Central memory CD4-positive, alpha-beta T cell (primary cell): ENCODE measurements around the gene STK38L.

Source experiments
- DNase-seq: peaks from one replicate; pipeline ENCODE4 v3.0.0; 2022

The STK38L gene

GRCh38 chr12:27280412-27280811, 36.3 kb downstream of the STK38L start:
- DNase-seq, result no peak

GRCh38 chr12:27282754-27283153, 38.7 kb downstream of the STK38L start:
- no peak for DNase-seq

- DNase-seq, result no peak
Measured at GRCh38 chr12:27284021-27284420, 39.9 kb downstream of the STK38L start.

DNA sequence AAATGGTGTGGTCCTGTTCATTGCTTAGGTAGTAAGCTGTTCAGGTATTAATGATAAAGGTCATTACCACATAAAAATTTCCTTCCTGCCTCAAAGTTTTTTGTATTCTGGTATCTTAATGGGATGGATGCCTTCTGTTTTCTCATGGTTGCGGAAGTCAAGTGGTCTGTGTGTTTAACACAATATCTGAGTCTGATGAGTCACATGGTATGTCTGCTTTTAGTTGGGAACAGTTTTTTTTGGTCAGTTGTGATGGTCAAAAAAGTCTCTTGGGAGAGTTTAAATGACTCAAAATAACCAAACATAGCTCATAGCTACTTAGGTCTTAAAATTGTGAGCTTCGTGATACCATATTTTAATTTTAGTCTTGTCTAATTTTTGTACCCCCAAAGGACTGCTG, 40.7 kb downstream of the STK38L start:
- no peak for DNase-seq

DNA sequence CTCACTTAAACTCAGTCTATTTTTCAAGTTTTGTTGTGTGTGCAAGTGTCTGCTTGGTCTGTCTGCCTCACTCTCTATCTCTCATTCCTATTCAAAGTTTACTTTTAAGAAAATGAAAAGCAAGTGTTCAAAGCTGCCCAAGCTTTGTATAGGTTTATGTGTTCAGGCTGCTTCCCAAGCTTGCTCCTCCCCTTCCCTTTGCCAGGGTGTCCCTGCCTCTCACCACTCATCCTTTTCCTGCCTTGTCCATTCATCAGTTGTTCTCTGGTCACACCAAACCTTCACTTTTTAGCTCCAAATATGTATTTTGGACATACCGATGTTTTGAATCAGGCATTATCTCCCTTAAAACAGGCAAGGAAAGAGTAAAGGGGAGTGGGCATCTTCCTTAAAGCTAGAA, 41.3 kb downstream of the STK38L start:
- no peak for DNase-seq

DNA sequence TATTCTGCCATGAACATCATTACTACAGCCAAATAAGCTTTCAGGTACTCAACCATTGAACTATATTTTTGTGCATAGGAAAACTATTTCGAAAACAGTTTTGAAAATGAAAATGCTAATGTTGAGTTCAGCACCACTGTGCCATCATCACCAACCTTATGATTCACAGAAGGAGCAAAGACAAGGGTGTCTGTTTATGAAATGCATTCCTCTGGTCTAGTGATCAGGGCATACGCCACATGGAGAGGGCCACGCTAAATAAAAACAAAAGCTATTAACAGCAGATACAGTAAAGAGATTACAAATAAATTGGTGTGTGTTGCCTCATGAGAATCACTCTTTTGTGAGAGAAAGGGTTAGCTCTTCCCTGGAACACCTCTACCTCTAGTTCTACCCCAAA, 45.3 kb downstream of the STK38L start:
- no peak for DNase-seq

DNA sequence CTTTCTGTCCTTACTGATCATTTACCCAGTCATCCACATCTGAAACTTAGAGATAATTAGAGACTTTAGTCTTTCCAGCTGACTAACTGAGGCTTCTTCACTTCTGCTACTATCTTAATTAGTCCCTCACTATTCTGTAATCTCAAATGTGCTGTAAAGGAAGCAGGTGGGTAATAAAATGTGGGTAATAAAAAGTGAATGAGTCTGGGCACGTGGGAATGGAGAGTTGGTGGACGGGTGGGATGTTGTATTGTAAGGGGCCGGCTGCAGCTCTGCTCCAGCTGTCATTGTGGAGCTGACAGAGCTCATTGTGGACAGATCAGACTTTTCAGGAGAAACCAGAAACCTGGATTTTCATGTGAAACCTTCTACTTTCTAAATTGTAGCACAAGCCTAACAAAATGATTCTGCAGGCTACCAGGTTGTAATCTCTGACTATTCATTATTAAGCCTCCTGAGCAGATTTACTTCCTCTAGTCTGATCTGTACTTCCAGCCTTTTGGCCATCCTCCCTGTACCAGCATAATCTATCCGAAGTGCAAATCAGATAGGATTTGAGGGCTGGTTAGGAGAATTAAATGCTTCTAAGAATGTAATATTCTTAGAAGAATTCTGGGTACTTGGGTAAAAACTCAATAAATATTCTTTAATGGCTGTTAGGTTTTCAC, 46.5 kb downstream of the STK38L start:
- no peak for DNase-seq

DNA sequence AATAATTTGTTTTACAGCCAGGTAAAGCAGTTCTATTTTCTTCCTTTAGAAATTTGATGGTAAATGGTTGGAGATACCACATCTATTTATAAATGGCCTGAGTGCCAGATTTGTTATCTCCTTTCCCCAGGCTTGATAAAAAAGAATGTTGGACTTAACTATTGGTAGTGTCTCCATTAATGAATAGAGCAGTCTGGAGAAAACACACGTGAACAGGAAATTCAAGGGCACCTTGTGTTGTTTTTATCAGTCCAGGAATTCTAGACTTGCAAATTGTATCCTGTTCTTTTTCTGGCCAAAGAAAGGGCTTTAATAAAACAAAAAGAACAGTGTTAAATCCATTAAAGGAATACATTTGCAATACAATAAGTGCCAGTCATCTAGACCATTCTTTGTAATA, 47.8 kb downstream of the STK38L start:
- DNase-seq, result no peak

GRCh38 chr12:27292718-27293117, 48.6 kb downstream of the STK38L start:
- no peak for DNase-seq

- no peak for DNase-seq
Measured at GRCh38 chr12:27293463-27293862, 49.4 kb downstream of the STK38L start.

GRCh38 chr12:27296674-27297073, 52.6 kb downstream of the STK38L start:
- DNase-seq, result no peak

- DNase-seq, result no peak
Measured at GRCh38 chr12:27297566-27297965, 53.5 kb downstream of the STK38L start.

DNA sequence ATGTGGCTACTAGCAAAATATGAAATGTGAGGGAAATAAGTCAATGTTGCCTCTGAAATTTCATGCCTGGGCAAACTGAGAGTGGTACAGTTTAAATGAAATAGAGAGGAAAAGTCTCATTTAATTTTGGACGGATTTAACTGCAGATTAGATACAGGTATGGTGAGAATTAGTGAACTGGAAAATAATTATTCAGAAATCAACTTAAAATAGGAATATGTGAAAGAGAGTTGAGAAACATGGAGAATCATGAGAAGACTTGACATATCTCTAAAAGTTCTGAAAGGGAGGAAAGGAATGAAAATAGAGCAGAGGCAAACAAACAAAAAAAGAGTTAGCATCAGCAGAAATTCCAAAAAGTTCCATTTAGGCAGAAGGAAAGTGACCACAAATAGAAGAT, 55.0 kb downstream of the STK38L start:
- no peak for DNase-seq

DNA sequence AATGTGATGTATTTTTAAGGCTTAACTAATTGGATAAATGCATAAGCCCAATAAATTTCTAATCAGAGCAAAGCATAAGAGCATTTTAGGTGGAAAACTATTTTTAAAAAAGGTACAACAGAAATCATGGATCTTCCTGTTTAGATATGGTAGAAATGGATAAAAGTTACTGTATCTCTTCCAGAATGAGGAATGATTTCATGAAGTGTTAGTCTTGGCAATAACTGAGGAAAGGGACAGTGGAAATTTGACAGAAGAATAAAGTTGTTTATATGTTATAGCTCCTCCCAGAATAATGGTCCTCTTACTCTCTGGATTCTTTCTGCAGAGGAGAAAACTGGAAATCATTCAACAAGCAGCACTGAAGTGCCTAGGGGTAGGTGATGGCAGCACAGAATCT, 56.1 kb downstream of the STK38L start:
- DNase-seq, result no peak

- DNase-seq, result no peak
Measured at GRCh38 chr12:27303139-27304111, 59.3 kb downstream of the STK38L start.

GRCh38 chr12:27304856-27305255, 60.8 kb downstream of the STK38L start:
- no peak for DNase-seq

DNA sequence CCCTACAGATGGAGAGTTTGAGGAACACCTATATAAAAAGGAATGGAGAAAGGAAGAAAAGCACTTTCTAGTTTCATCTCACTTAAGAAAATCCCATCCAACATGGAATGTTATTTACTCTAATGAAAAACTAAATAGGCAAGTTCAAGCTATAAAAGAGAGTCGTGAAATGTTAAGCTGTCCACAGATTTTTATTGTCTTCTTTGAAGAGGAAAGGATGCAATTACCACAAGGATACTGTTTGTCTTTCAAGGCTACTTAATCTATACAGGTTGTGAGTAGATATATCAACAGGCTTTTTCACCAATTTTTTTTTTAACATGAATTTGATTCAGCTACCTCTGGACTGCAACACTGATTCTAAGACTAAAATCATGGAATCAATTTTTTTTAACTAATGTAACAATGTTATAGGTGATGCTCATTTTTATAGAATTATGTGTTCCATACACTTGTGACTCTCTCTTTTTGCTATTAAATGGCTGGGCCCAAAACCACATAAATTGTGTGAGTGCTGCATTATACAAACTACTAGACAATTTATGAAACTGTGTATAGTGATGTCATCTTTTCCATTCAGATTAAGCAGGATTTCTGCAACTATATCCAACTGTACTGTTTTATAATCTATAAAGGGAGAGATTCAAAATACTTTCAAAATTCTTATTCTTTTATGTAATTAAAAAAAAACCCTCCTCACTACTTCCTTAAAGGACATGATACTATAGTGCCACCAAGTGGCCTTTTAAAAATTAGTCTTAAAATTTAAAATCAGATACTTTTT, 61.8 kb downstream of the STK38L start:
- peak; percentile 28 for DNase-seq

DNA sequence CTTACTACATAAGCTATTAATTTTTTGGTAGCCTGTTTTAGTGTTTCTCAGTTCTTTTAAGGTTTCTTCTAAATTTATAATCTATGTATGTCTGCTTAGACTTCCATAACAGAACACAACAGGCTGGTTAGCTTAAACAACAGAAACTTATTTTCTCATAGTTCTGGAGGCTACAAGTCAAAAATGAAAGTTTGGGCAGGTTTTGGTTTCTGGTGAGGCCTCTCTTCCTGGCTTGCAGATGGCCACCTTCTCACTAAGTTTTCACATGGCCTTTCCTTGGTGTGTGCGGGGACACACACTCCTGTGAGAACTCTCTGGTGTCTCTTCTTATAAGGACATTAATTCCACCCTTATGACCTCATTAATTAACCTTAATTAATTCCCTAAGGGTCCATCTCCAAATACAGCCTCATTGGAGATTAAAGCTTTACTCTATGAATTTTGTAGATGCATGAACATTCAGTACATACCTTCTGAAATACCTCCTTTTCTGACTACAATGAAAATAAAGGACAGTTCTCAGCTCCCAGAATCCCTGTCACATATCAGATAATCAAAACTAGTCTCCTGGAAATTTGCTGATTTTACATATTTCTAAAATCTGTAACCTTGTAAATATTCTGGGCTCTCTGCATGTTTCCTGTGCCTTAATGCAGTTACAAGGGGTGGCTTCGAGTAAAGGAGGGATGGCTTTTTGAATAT, 65.4 kb downstream of the STK38L start:
- DNase-seq, result no peak

GRCh38 chr12:27309995-27310315, 65.9 kb downstream of the STK38L start:
- no peak for DNase-seq

- no peak for DNase-seq
Measured at GRCh38 chr12:27316947-27317346, 72.9 kb downstream of the STK38L start.

DNA sequence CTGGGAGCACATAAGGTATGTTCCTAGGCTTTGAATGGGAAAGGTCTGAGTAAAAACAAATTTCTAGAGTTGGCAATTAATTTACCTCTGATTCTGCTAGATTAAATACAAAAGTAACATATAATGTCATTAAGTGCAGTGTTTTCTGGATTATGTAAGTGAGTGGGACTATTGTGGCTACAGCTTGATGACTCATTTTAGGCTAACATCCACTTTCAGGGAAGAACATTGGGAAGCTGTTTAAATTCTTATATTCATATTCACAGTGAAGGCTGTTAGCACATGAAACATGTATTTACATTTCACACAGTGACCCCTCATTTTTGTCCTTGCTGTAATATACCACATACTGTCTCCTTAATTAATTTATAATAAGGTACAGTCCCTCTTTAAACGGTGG, 75.3 kb downstream of the STK38L start:
- no peak for DNase-seq

DNA sequence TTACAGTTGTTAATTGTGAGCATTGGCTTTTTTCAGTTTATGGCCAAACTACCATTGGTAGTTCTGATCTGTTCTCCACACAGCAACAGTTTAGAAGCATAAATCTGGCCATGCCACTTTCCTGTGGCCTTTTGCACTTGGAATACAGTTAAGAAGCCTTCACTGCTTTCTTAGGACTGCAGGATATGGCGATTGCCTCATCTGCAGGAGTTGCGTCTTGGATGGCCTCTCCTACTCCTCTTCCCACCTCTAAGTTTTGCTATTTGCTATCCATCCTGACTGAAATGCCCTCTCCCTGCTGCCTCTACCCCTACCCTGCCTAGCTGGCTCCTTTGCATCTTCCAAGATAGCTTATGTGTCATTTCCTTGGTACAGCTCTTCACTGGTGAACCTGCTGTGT, 75.8 kb downstream of the STK38L start:
- DNase-seq, result no peak

DNA sequence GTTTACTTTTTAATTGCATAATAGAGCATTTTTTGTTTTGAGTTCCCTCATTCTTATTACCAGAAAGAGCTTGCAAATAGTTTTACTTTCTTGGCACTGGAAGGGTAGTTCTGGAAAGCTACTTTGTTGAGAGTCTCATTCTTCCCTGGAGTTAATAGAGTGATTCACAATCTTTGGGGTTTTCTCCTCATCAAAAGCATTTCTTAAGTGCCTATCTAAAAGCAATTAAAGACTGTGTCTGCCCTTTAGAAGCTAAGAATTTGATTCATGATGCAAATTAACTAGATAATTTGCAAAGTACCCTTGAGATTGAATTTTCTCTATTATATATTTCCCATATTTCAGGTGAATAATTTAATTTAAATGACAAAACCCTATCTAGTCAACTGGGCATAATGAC, 80.4 kb downstream of the STK38L start:
- no peak for DNase-seq
